Transverse colon (tissue), 4 donors: ENCODE results near the gene CABLES2. TPM values are rescaled to one million over a fixed set of nuclear protein-coding genes. Genes with fewer than 3 reads are reported as not detected.
A peak's percentile ranks its signal among the peaks of the same experiment; 100 is the strongest.

Source experiments
- DNase-seq: peaks from one replicate; pipeline ENCODE4 v3.0.0-alpha.2; 2019
- H3K27ac ChIP-seq, 4 donors: fragments of 200-600 bp; sonication (generic); 2 replicates each; pipeline ENCODE4 v1.5.1; 2016 to 2018; ENCODE audit warnings: inconsistent platforms in 4 of 4
- H3K27me3 ChIP-seq: fragments of 200-600 bp; sonication (generic); 2 replicates; pipeline ENCODE4 v1.5.1; 2017; ENCODE audit warnings: inconsistent platforms
- H3K36me3 ChIP-seq, 4 donors: fragments of 200-600 bp; sonication (generic); 2 replicates each; pipeline ENCODE4 v1.5.1; 2017 to 2019; ENCODE audit warnings: inconsistent platforms in 4 of 4
- H3K4me1 ChIP-seq, 4 donors: fragments of 200-600 bp; sonication (generic); 2 replicates each; pipeline ENCODE4 v1.5.1; 2017 to 2020; ENCODE audit warnings: inconsistent platforms in 4 of 4
- H3K4me3 ChIP-seq, 4 donors: fragments of 200-600 bp; sonication (generic); 1 replicate in 1 of 4; 2 replicates in 3 of 4; pipeline versions ENCODE4 v1.5.1 to v1.6.1; 2017 to 2019; ENCODE audit warnings: inconsistent platforms in 4 of 4
- H3K9me3 ChIP-seq, 2 donors: fragments of 200-600 bp; sonication (generic); 2 replicates each; pipeline ENCODE4 v1.5.1; 2017 to 2019; ENCODE audit warnings: inconsistent platforms in 2 of 2
- EP300 ChIP-seq: sonication (generic); formaldehyde crosslinking; IDR thresholded peaks from one replicate; pipeline ENCODE4 v1.6.1; 2017; ENCODE audit warnings: antibody characterized with exemption, low read depth
- POLR2A ChIP-seq: fragments of 450-650 bp; IDR thresholded peaks from one replicate; pipeline ENCODE4 v1.6.1; 2016; ENCODE audit warnings: antibody characterized with exemption, mild to moderate bottlenecking, moderate library complexity
- POLR2AphosphoS5 ChIP-seq, 3 donors: sonication (generic); formaldehyde crosslinking; IDR thresholded peaks; one replicate each; pipeline ENCODE4 v1.6.1; 2016; ENCODE audit warnings: antibody characterized with exemption in 3 of 3
- WGBS, 2 donors: methylation state at CpG; one replicate each; pipeline ENCODE4 v1.1.5; 2018; ENCODE audit warnings: low coverage in 1 of 2; 5-methylcytosine and 5-hydroxymethylcytosine counted together
- in situ Hi-C, 4 donors: fragments of 200-750 bp; cut with MboI; loops; one replicate each; pipeline versions ENCODE4 v1.15.0 to v1.15.1; 2017; ENCODE audit warnings: low sequenced_read_pairs in 3 of 4, low pct_ligation_motif_present in 1 of 4, low pct_unique_long_range_greater_than_20kb in 1 of 4
- intact Hi-C: fragments of 100-400 bp; cut with DNase I; formaldehyde crosslinking; loops from one replicate; pipeline ENCODE4 v1.15.1; 2023; ENCODE audit warnings: low total_unique reads
- total RNA-seq, 4 donors: library from RNA; depleted of rRNA; stranded (reverse); fragments of >200 nt; gene quantifications; one replicate each; pipeline ENCODE4 v1.1.0, GENCODE V29; 2016
- TF ChIP-seq, protein P1 (sequence below), 5 experiments: fragments of 200-600 bp in 3 of 5; fragments of 450-650 bp in 2 of 5; sonication (generic) in 3 of 5; IDR thresholded peaks; 1 replicate in 2 of 5; 2 replicates in 3 of 5; pipeline ENCODE4 v1.5.1; 2016 to 2017; ENCODE audit warnings: antibody characterized with exemption in 5 of 5, inconsistent platforms in 3 of 5, mild to moderate bottlenecking in 2 of 5, moderate library complexity in 1 of 5

Gene CABLES2
- total RNA-seq, 4 donors from 2014 or later: 3.7 to 10.1 (median 8.5) TPM

DNA sequence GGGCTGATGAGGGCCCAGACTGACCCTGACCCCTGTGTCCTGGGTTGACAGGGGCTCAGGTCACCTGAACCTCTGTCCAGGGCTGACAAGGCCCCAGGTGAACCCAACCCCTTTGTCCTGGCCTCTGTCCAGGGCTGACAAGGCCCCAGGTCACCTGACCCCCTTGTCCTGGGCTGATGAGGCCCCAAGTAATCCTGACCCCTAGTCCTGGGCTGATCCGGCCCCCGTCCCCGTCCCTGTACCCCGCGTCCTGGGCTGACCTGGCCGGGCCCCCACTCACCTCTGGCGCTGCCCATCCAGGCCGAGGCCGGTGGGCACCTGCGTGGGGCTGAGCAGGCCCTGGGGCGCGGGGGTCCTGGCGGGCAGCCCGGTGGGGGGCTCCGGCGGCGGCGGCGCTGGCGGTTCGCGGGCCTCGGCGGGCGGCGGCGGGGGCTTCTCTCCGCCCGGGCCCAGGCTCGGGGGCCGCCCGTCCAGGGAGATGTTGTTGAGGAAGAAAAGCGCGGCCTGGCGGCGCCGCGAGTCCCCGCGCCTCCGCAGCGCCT is 379 bp downstream of the CABLES2 start:
- TF ChIP-seq, protein P1, sequence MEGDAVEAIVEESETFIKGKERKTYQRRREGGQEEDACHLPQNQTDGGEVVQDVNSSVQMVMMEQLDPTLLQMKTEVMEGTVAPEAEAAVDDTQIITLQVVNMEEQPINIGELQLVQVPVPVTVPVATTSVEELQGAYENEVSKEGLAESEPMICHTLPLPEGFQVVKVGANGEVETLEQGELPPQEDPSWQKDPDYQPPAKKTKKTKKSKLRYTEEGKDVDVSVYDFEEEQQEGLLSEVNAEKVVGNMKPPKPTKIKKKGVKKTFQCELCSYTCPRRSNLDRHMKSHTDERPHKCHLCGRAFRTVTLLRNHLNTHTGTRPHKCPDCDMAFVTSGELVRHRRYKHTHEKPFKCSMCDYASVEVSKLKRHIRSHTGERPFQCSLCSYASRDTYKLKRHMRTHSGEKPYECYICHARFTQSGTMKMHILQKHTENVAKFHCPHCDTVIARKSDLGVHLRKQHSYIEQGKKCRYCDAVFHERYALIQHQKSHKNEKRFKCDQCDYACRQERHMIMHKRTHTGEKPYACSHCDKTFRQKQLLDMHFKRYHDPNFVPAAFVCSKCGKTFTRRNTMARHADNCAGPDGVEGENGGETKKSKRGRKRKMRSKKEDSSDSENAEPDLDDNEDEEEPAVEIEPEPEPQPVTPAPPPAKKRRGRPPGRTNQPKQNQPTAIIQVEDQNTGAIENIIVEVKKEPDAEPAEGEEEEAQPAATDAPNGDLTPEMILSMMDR (IDR thresholded peaks at IDR 0.05): no peak
- TF ChIP-seq EP300 (no peak), POLR2AphosphoS5 (IDR thresholded peaks at IDR 0.05) (no peak), POLR2A (no peak)
- Histone ChIP-seq H3K27me3 (no peaks in the 10 kb centered on the region), H3K36me3 (no peaks in the 10 kb centered on the region), H3K4me1 (peaks cover 32 to 52% (median 48%) of the 10 kb centered on the region in 4 donors), H3K27ac (peak overlapping the region; percentile 61 to 73 (median 66)), H3K9me3 (no peaks in the 10 kb centered on the region), H3K4me3 (peak overlapping the region; percentile 71 to 83 (median 74))
- intact Hi-C loops (no loop called here), in situ Hi-C loops (no loop called here)
- WGBS, 2 donors: 2% methylated on average over 13 of the region's 42 CpGs; no CpG with 5 or more reads in 1 of the 2 donors
- no peak for DNase-seq

DNA sequence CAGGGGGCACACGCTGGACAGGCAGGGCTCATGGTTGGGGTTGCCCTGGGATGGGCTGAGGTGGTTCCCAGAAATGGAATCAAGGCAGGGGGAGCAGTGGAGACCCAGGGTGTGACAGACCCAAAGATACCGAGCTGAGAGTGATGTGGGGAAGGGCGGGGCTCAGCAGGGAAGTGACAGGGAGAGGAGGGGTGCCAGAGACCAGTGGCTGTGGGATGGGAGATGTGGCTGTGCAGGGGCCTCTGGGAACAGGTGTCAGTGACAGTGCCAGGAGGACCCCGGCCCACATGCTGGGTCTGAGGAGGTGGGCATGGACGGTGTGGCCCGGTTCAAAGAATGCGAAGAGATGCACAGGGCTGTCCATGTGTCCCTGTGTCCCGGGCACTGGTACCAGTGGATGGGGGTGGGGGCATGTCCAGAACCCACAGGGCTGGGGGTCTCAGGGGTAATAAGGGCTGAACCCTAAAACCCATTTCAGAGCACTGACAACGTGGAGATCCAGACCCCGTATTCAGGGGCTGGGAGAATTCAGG is 1.0 kb downstream of the CABLES2 start:
- 52% methylated on average over 10 of the region's 10 CpGs; no CpG with 5 or more reads in 1 of the 2 donors for WGBS, 2 donors
- intact Hi-C loops: no loop called here
- TF ChIP-seq POLR2AphosphoS5 (IDR thresholded peaks at IDR 0.05) (no peak), POLR2A (no peak), EP300 (no peak)
- TF ChIP-seq, protein P1 (IDR thresholded peaks at IDR 0.05): no peak
- Histone ChIP-seq H3K4me3 (peak overlapping the region; percentile 71 to 83 (median 74)), H3K9me3 (no peaks in the 10 kb centered on the region), H3K27ac (peak overlapping the region in 3 of 4 donors; percentile 65 to 73 (median 66)), H3K36me3 (no peaks in the 10 kb centered on the region), H3K27me3 (no peaks in the 10 kb centered on the region), H3K4me1 (peaks cover 32 to 46% (median 41%) of the 10 kb centered on the region in 4 donors)
- in situ Hi-C loops: no loop called here
- no peak for DNase-seq

DNA sequence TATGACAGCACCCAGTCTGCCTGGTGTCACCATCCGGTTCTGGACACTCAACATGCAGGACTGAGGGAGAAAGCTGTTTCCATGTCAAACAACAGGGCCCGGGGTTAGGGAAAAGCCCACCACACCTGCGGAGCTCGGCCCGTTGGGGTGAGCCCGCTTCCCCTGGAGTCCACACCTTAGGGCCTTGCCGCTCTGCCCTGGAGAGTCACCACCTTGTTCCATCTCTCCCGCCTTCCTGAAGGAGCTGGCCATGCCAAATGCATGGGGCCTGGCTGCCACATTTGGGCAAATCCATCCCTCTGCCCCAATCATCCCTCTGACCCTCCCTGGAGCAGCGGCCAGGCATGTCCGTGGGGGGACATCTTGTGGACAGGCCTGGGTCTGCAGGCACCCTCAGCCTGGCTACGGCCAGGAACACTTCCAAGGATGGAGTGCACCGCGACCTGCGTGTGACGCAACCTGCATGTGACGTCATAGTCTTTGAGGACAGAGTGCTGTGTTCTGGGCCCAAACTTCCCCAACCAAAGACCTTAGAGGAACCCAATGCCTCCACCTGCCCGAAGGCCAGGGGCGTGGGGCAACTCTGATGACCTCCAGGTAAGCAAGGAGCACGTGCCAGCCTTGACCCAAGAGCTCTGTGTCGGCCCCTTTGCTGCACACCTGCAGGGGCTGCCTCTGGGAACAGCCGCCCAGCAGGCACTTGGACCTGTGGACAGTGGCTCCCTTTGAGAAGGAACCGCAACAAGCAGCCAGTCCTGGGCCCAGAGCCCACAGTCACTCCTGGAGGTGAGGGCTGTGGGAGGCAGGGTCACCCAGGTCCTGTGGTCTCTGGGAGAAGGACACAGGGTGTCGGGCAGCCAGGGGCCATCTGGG is 1.7 kb downstream of the CABLES2 start:
- in situ Hi-C loops: no loop called here
- intact Hi-C loops: no loop called here
- Histone ChIP-seq H3K27me3 (no peaks in the 10 kb centered on the region), H3K4me1 (peaks cover 27 to 39% (median 34%) of the 10 kb centered on the region in 4 donors), H3K4me3 (peak overlapping the region in 1 of 4 donors; percentile 71), H3K36me3 (no peaks in the 10 kb centered on the region), H3K27ac (peak overlapping the region in 1 of 4 donors; percentile 4), H3K9me3 (no peaks in the 10 kb centered on the region)
- 83% methylated on average over 23 of the region's 23 CpGs; no CpG with 5 or more reads in 1 of the 2 donors for WGBS, 2 donors
- no peak for DNase-seq
- TF ChIP-seq, protein P1 (IDR thresholded peaks at IDR 0.05): peak; percentile 18 to 48 (median 32)
- no peak for TF ChIP-seq POLR2AphosphoS5 (IDR thresholded peaks at IDR 0.05)

DNA sequence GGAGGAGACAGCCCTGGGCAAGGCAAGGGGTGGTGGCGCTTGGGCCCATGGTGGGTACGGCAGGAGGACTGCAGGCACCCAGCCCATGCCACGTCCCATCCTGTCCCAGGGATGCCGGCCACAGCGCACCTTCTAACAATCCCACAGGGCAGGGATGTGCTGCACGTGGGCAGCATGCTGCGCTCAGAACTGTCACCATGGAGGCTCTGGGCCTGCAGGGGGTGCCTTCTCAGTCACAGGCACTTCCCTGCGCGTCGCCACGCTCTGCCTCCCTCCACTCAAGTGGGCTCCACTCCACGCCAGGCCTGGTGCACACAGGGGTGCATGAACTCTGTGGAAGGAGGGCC is 2.4 kb downstream of the CABLES2 start:
- Histone ChIP-seq H3K4me1 (peaks cover 22 to 32% (median 28%) of the 10 kb centered on the region in 4 donors), H3K4me3 (no peak overlapping the region), H3K27ac (no peak overlapping the region), H3K27me3 (no peaks in the 10 kb centered on the region), H3K36me3 (no peaks in the 10 kb centered on the region), H3K9me3 (no peaks in the 10 kb centered on the region)
- TF ChIP-seq POLR2AphosphoS5 (IDR thresholded peaks at IDR 0.05): no peak
- TF ChIP-seq EP300: no peak
- TF ChIP-seq, protein P1 (IDR thresholded peaks at IDR 0.05): no peak
- TF ChIP-seq POLR2A: no peak
- intact Hi-C loops: no loop called here
- in situ Hi-C loops: no loop called here
- DNase-seq: no peak
- 93% methylated on average over 12 of the region's 12 CpGs; no CpG with 5 or more reads in 1 of the 2 donors for WGBS, 2 donors
